ENCODE results near the gene AFP.

Gene AFP

GRCh38 chr4:73438582-73439215, 2.7 kb downstream of the AFP start:
- DNase-seq (ENCODE audit: low read depth) = no peak

GRCh38 chr4:73439445-73439844, 3.4 kb downstream of the AFP start:
- DNase-seq (ENCODE audit: low read depth) = no peak

- DNase-seq (ENCODE audit: low read depth) = no peak
These were observed 4.0 kb downstream of the AFP start for GRCh38 chr4:73439991-73440390.

- no peak for DNase-seq (ENCODE audit: low read depth)
These were observed 4.6 kb downstream of the AFP start for GRCh38 chr4:73440653-73441052.

- DNase-seq (ENCODE audit: low read depth) = no peak
These were observed 6.3 kb downstream of the AFP start for GRCh38 chr4:73442275-73442674.

GRCh38 chr4:73443224-73443623, 7.2 kb downstream of the AFP start:
- no peak for DNase-seq (ENCODE audit: low read depth)

GRCh38 chr4:73445383-73446335, 9.6 kb downstream of the AFP start:
- DNase-seq (ENCODE audit: low read depth) = no peak

GRCh38 chr4:73446336-73446938, 10.4 kb downstream of the AFP start:
- no peak for DNase-seq (ENCODE audit: low read depth)

- DNase-seq (ENCODE audit: low read depth) = no peak
These were observed 11.7 kb downstream of the AFP start for GRCh38 chr4:73447671-73448070.

- no peak for DNase-seq (ENCODE audit: low read depth)
These were observed 12.6 kb downstream of the AFP start for GRCh38 chr4:73448448-73449203.

GRCh38 chr4:73450398-73451004, 14.5 kb downstream of the AFP start:
- peak; percentile 85 for DNase-seq (ENCODE audit: low read depth)

GRCh38 chr4:73451404-73451803, 15.4 kb downstream of the AFP start:
- DNase-seq (ENCODE audit: low read depth) = no peak

GRCh38 chr4:73451981-73452747, 16.1 kb downstream of the AFP start:
- DNase-seq (ENCODE audit: low read depth) = no peak

GRCh38 chr4:73452953-73453700, 17.1 kb downstream of the AFP start:
- no peak for DNase-seq (ENCODE audit: low read depth)

- no peak for DNase-seq (ENCODE audit: low read depth)
These were observed 17.6 kb downstream of the AFP start for GRCh38 chr4:73453701-73454005.

- DNase-seq (ENCODE audit: low read depth) = no peak
These were observed 18.9 kb downstream of the AFP start for GRCh38 chr4:73454920-73455319.

- no peak for DNase-seq (ENCODE audit: low read depth)
These were observed 20.4 kb downstream of the AFP start for GRCh38 chr4:73456177-73457022.

- DNase-seq (ENCODE audit: low read depth) = no peak
These were observed 22.4 kb downstream of the AFP start for GRCh38 chr4:73458184-73459047.

GRCh38 chr4:73459048-73459421, 23.0 kb downstream of the AFP start:
- no peak for DNase-seq (ENCODE audit: low read depth)

Measured in GM04503 (cell line).